LHCN-M2 (cell line): ENCODE data around the gene PLXNB2. TPM values are rescaled to one million over a fixed set of nuclear protein-coding genes. Genes with fewer than 3 reads are reported as not detected.
"Not testable (repeated sequence)": the region's sequence is repeated elsewhere in the genome, so short reads cannot be mapped to it uniquely, and the experiment has no call there.

Experiments used
- DNase-seq: peaks from one replicate; pipeline ENCODE4 v3.0.0-alpha.2; 2012; ENCODE audit warnings: low read depth
- polyA plus RNA-seq: library from polyadenylated mRNA; unstranded; fragments of >200 nt; gene quantifications from one replicate; pipeline ENCODE4 v1.2.1, GENCODE V29; 2012; ENCODE audit warnings: missing spikeins
- total RNA-seq: library from RNA; depleted of rRNA; stranded (reverse); fragments of >200 nt; gene quantifications from 2 replicates; pipeline ENCODE4 v1.2.3, GENCODE V29; 2014; rRNA removed

PLXNB2 gene
- total RNA-seq, result 140 and 148 TPM in 2 replicates
- polyA plus RNA-seq, result 151 TPM

GRCh38 chr22:50306753-50307749 lies at the start of gene PLXNB2:
PLXNB2 (minus strand) TSS chr22:50307646; CDS start chr22:50290584, 17,062 bp downstream.
- peak; percentile 80 for DNase-seq

GRCh38 chr22:50357222-50357621 lies 49.8 kb upstream of the PLXNB2 start:
- no peak for DNase-seq

- DNase-seq, result no peak
Measured at GRCh38 chr22:50356186-50356585, 48.7 kb upstream of the PLXNB2 start.

- DNase-seq, result no peak
Measured at GRCh38 chr22:50348058-50348457, 40.6 kb upstream of the PLXNB2 start.

- no peak for DNase-seq
Measured at GRCh38 chr22:50347157-50347556, 39.7 kb upstream of the PLXNB2 start.

- DNase-seq, result no peak
Measured at GRCh38 chr22:50346470-50346869, 39.0 kb upstream of the PLXNB2 start.

- DNase-seq, result no peak
Measured at GRCh38 chr22:50343541-50343935, 36.1 kb upstream of the PLXNB2 start.

GRCh38 chr22:50342651-50343540 lies 35.5 kb upstream of the PLXNB2 start, which contains the start of gene PPP6R2:
PPP6R2 (plus strand) TSS chr22:50343327; CDS start chr22:50393909, 50,582 bp downstream.
- DNase-seq, result peak; percentile 61

- DNase-seq, result peak; percentile 85
Measured at GRCh38 chr22:50341977-50342650, 34.7 kb upstream of the PLXNB2 start.

- no peak for DNase-seq
Measured at GRCh38 chr22:50339945-50340879, 32.8 kb upstream of the PLXNB2 start.

GRCh38 chr22:50338860-50339462 lies 31.5 kb upstream of the PLXNB2 start:
- no peak for DNase-seq

GRCh38 chr22:50338042-50338573 lies 30.7 kb upstream of the PLXNB2 start:
- no peak for DNase-seq

- no peak for DNase-seq
Measured at GRCh38 chr22:50337262-50338041, 30.0 kb upstream of the PLXNB2 start.

GRCh38 chr22:50334433-50334832 lies 27.0 kb upstream of the PLXNB2 start:
- DNase-seq, result not testable (repeated sequence)

GRCh38 chr22:50329236-50329635 lies 21.8 kb upstream of the PLXNB2 start:
- peak; percentile 74 for DNase-seq

- no peak for DNase-seq
Measured at GRCh38 chr22:50327711-50328019, 20.2 kb upstream of the PLXNB2 start.

GRCh38 chr22:50326956-50327710 lies 19.7 kb upstream of the PLXNB2 start, which contains the start of gene DENND6B:
DENND6B (minus strand) TSS chr22:50327012; CDS start chr22:50326988, 24 bp downstream.
- peak; percentile 73 for DNase-seq
